Activated naive CD4-positive, alpha-beta T cell treated with Interleukin-2 at 50 U/mL for 16 hours (primary cell): ENCODE data around the gene RAI14.
"Not testable (repeated sequence)": the region's sequence is repeated elsewhere in the genome, so short reads cannot be mapped to it uniquely, and the experiment has no call there.

ENCODE experiments used
- DNase-seq: peaks from one replicate; pipeline ENCODE4 v3.0.0-alpha.2; 2020

Gene RAI14

DNA sequence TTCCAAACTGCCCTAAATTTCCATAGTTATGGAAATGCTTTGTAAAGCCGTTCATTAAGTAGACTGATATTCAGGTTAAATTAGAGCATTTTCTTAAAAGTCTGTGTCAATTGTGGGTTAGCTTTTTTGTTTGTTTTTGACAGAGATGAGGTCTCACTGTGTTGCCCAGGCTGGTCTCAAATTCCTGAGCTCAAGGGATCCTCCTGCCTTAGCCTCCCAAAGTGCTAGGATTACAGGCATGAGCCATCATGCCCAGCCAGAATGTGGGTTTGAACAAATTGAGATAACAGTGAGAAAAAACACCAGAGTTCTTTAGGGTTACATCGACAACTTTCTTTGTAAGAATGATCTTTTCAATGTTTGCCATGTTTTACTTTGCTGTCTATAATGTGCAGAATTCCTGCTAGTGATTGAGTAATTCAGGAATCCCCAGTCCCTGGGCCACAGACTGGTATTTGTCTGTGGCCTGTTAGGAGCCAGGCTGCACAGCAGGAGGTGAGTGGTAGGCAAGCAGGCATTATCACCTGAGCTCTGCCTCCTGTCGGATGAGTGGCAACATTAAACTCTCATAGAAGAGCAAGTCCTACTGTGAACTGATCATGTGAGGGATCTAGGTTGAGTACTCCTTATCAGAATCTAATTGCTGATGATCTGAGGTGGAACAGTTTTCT, 80.5 kb downstream of the RAI14 start:
- no peak for DNase-seq

DNA sequence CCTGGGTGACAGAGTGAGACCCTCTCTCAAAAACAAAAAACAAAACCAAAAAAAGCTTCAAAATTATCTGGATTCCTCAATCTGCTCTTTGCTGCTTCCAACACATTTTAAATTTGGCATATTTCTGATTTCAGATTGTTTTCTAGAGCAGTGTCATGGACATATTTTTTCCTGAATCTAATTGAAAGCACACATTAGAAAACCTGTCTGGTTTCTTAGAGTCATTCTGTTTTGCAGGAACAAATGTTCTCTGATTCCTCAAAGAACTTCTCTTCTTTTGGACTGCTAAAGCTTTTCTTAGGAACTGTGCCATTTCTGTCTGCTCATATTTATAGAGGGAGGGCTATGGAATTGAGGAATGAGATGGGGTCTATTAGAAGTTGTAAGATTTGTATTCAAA, 81.6 kb downstream of the RAI14 start:
- DNase-seq: no peak

DNA sequence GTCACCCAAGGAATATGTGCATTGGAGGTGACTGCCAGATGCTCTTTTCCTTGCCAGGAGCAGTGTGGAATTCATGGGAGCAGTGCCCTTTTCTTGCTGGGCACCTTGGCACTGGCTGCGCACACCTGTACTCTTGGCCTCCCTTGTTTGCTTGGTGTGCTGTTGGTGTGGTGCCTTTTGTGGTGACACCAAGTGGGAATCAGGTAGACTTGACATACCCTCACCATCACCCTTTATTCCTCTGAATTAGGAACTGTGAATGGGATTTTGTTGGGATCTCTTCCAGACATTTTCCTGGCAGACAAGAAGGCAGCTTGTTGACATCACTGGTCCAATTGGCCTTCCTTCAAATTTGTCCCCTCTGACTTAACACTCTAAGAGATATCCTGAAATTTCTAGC, 82.3 kb downstream of the RAI14 start:
- DNase-seq: no peak

DNA sequence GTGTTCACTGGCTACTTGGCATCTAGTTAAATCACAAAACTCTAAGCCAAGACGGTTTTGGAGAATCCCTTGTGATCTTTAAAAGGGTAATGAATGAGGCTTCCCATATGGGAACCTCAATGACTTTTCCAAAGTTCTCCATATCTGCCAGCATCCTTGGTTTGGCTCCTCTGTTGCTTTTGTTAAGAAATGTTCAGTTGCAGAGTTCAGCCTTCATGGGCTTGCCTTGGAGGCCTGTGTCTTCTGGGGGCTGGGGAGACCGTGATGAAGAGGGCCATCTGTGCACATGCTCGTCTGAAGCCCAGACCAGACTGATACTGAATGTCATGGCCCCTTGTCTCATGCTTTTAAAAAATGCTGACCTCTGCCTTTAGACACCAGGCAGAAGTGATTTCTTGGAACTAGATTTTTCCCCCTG, 84.3 kb downstream of the RAI14 start:
- DNase-seq: no peak

DNA sequence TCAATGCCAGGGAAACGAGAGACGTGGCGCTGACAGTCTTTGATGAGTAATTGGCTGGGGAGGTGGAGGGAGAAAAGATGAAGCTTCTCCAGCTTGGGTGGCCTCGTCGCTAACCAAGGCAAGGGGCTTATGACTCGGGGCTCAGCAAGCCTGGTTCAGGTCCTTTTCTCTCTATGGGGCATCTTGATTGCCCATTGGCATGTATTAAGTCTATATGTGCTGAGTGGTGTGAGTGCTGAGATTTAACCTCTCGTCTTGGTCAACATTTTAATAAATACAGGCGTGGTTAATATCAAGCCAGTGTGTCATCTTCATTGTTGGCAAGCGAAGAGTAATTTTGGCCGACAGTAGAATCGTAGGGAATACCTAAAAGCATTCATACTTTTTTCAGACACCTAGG, 85.9 kb downstream of the RAI14 start:
- no peak for DNase-seq

DNA sequence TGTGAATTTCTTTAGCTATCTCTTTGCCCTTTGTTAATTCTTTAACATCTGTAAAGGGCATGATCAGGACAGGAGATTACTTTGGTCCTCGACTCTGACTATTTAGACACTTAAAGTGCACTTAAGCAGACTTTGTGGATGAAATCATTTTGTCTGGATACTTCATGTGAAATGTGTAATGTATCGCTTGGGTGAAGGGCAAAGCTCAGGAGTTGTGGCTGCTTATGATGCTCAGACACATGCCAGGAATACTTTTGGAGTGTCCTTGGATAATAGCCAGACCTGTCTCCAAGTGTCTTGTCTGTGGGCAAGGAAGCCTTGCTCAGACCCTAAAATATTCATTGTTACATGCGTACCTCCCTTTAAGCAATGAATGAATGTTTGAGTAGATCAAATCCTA, 87.8 kb downstream of the RAI14 start:
- no peak for DNase-seq

DNA sequence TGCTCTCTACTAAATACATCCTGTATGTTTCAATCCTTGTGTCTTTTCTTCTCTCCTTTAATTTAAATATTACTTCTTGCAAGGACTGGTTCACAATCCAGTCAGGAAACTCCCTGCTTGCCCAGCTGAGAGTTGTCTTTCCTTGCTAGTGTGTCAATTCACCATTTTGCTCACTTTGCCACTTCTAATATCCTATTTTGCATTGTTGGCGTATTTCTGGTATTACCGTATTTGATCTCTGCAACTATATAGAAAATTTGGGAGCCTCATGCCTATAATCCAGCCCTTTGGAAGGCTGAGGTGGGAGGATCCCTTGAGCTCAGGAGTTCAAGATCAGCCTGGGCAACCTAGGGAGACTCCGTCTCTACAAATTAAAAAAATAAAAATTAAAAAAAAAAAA, 92.3 kb downstream of the RAI14 start:
- DNase-seq: no peak

DNA sequence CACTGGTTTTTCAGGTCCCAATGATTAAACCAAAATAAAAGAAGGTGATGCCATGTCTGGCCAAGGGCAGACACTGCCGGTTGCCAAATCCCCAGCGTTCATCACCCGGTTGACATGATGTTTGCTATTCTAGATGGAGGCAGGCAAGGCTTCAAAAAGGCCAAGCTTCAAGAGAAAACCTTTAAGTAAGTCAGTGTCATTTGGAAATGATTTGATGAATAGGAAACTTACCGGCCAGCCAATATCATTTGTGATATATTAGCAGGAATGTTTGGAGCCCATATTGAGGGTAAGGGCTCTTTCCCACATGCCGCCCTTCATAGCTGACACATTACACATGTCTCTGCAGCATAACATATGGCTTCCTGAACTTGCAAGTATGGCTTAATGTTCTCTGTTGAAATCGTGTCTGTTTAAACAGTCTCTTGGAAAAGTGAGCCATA, 93.3 kb downstream of the RAI14 start:
- DNase-seq: no peak

DNA sequence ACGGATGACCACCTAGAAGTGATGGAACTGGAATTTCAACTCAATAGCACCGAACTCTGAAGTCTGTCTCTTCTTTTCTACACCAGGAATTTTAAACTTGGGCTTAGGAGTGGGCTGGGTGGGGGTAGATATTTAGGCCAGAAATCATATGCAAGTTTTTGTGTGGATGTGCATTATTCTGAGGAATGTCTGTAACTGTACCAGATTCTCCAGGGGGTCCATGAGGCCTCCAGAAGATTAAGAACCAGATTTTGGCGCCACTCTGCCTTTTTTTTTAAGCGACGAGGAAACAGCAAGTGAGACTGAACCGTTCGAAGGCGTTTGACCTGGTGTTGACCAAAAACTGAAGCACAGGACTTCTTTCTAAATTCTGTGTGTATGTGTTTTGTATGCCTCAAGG, 94.1 kb downstream of the RAI14 start:
- no peak for DNase-seq

DNA sequence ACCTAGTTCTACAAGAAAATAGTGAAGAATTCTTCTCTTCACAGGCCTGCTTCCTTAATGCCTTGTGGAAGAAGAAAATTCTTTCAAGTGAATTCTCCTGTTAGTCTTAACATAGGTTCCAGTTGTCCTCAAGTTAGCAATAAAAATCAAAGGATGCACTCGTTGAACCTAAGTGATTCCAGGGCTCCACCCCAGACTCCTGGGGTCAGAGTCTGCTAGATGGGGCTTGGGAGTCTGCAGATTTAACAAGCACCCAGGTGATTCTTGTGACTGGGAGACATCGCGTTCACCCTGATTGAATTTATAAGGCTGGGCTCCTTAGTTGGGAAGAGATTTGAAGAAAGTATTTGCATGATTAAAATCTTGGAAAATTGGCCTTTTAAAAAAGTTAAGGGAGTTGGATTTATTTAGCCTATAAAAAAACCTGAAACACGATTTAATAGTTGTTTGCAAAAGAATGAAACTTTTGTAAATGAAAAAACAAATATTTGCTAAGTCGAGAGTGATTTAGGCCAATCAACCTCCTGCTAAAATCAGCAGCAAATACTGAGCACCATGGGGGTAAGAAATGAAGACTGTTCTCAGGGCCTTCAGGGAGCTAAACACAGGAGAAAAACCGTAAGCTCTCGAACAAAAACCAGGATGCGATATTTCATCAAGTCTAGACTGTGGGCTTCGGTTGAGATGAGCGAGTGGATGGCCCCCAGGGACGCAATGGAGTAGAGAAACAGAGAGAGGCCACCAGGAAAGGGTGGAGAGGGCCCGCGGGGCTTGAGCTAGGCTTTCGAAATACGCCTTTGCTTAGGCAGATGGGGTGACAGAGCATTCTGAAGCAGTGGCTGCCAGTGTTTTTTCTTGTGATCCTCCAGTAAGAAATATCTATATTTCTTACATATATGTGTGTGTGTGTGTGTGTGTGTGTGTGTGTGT, 95.9 kb downstream of the RAI14 start:
- DNase-seq: no peak

DNA sequence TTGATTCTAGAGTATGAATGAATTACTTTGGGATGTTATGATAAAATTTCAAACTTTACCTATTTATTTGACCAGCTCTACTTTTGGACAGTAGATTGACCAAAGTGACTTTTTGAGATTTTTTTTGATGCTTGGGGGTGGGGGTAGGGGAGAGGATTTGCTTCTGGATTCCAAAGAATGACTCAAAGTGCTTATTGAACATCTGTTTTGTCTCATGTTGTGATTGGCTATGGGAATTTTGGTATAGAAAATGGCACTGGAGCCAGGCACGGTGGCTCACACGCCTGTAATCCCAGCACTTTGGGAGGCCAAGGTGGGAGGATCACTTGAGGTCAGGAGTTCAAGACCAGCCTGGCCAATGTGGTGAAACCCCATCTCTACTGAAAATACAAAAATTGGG, 97.1 kb downstream of the RAI14 start:
- not testable (repeated sequence) for DNase-seq

DNA sequence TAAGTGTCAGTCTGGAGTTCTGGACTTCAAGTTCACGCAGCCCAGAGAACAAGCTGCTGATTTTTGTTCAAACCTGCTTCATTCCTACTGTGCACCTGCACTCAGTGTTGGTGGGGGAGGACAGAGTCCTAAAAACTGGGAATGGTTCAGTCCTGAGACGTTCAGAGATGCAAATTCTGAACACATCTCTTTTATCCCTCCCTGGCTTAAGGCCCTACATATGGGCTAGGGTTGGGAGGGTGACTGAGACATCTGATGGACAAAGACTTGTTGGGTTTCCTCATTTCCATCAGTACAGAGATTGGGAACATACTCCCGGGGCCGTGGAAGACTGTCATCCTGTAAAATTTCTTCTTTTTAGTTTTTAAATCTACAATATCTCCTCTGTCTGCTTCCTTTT, 99.8 kb downstream of the RAI14 start:
- no peak for DNase-seq

DNA sequence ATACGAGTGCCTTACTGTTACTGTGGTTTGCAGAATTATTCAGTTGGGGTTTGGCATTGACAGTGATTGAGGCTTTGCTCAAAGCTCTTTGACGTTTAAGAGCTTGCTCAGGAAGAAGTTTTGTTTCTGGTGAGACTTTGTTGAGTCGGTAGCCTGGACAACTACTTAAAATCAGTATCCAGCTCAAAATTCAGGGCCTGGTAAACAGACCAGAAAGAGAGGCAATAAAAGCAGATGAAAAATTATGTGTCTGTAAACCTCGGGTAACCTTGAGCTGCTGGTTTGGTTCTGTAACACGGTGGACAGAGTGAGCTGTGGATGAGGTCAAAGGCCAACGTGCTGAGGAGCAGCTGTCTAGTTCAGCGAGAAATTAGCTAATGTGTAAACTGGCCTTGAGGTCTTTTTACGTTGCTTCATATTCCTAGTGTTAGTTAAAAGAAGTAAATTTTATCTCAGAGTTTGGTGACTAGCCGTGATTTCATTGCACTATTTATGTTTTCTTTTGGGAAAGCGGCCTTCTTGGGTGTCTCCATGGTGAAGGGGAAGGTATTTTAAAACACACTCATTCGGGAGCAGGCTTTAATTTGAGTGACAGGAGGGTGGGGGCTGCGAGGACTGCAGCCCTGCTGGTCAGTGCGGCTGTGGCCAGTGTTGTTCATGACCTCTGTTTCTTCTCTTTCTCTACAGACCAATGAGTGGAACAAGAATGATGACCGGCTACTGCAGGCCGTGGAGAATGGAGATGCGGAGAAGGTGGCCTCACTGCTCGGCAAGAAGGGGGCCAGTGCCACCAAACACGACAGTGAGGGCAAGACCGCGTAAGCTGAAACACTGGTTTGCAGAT, 100.9 kb downstream of the RAI14 start:
- no peak for DNase-seq

DNA sequence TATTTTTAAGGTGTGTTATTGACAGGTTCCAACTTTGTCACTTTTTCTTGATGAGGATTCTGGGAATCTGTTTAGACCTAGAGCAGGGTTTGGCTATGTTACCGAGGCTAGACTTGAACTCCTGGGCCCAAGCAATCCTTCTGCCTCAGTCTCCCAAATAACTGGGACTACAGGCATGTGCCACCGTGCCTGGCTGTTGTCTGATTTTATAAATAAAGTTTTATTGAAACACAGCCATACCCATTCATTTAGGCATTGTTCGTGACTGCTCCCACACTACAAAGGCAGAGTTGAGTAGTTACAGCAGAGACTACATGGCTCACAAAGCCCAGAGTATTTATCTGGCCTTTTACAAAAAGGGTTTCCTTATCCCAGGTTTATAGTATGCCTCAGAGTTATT, 102.4 kb downstream of the RAI14 start:
- DNase-seq: no peak

DNA sequence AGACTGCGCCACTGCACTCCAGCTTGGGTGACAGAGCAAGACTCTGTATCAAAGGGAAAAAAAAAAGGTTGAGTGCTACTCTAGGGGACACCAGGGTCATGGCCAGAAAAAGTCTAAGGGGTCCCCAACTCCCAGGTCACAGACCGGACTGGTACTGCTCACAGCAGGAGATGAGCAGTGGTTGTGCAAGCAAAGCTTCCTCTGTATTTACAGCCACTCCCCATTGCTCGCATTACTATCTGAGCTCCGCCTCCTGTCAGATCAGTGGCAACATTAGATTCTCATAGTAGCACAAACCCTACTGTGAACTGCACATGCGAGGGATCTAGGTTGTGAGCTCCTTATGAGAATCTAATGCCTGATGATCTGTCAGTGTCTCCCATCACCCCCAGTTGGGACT, 103.1 kb downstream of the RAI14 start:
- not testable (repeated sequence) for DNase-seq

DNA sequence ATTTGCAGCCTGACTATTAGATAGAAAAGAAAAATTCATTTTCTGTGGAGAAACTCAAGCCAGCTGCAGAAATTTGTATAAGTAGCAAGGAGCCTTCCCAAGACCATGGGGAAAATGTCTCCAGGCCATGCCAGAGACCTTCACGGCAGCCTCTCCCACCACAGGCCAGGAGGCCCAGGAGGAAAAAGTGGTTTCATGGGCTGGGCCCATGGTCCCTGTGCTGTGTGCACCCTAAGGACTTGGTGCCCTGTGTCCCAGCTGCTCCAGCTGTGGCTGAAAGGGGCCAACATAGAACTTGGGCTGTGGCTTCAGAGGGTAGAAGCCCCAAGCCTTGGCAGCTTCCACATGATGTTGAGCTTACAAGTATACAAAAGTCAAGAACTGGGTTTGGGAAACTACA, 109.5 kb downstream of the RAI14 start:
- no peak for DNase-seq

DNA sequence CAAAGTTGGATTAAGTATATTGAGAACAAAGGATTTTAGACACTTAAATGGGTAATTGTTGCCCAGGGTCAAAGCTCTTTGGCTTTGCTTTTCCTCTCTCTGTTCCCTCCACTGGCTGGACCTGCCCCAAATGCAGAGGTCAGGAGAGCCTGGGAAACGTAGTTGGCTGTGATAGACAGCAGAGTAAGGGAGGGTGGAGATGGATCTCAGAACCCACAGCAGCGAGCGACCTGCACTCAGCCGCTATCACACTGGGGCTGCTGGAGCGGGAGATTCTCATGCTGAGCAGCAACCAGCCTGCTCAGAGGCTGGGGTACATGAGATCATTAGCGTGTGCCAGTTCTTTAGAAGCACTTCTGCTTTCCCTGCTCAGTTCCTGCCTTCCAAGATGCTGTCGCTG, 111.1 kb downstream of the RAI14 start:
- no peak for DNase-seq

DNA sequence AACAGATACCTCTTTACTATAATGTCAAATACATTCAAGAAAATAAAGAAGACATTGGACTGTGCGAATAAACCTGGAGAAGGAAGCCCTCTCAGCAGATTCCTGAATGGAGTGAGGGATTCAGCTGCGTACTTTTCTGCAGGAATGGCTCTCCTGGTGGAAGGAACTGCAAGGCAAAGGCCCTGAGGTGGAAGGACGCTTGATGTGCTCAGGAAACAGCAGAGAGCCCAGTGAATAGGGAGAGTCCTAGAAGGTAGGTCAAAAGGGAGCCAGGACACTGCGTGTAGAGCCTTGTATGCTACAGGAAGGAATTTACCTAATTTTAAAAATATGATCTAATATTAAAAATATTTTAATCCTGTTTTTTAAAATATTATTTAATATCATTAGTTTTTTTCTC, 114.4 kb downstream of the RAI14 start:
- DNase-seq: no peak

DNA sequence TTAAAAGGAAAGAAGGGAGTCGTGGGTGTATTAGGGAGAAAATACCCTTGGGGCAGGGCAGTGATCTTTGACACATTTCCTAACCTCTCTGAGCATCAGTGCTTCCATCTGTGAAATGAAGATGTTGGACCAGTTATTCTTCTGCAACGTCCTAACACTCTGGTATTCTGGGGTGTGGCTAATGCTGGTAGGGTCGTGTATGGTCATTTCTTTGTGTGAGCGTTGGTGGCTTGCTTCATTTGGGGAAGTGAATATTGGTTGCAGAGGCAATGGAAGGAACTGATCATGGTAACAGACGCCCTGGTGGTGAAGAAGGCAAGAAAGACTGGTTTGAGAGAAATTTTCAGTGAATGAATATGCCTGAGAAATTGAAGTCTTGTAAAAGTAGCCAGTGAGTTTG, 114.9 kb downstream of the RAI14 start:
- no peak for DNase-seq

DNA sequence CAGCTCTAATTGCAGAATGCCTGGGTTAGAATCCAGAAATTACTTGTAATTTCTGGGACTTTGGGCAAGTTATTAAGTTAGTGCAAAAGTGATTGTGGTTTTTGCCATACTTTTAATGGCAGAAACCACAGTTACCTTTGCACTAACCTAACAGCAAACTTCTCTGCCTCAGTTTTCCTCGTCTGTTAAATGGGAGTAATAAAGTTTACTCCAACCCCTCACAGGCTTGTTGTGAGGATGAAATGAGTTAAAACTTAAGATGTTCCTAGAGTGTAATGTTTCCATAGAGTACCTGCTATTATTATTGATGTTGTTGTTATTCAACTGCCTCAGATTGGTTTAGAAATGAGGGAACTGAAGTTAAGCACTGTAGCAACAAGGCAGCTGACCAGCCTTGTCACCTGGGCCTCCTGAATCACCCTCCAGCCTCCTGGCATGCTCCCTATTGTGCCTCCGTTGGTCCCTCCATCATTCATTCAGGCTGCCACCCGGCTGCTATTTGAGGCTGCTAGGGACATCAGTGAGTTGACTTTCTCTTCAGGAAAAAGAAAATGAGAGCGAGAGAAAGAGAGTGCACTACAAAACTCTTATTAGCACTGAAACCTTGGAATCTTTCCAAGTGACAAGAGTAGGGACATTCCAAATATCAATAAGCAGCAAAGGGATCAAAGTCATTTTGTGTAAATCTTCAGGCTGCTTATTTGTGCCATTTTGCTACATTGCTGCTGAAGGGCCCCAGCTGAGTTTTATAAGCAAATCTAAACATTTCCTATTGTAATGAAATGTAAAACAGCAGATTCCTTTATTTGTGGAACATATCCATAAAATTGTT, 116.4 kb downstream of the RAI14 start:
- DNase-seq: no peak

DNA sequence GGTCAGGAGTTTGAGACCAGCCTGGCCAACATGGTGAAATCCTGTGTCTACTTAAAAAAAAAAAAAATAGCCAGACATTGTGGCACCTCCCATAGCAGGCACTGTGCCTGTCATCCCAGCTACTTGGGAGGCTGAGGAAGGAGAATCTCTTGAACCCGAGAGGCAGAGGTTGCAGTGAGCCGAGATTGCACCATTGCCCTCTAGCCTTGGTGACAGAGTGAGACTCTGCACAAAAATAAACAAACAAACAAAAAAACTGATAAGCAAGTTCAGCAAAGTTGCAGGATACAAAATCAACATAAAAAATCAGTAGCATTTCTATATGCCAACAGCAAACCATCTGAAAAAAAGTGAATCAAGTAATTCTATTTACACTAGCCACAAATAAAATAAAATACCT, 118.0 kb downstream of the RAI14 start:
- no peak for DNase-seq

DNA sequence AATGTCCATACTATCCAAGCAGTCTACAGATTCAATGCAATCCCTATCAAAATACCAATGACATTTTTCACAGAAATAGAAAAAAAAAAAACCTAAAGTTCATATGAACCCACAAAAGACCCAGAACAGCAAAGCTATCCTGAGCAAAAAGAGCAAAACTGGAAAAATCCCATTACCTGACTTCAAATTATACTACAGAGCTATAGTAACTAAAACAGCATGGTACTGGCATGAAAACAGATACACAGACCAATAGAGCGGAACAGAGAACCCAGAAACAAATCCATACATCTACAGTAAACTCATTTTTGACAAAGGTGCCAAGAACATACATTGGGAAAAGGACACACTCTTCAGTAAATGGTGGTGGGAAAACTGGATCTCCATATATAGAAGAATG, 118.5 kb downstream of the RAI14 start:
- not testable (repeated sequence) for DNase-seq

DNA sequence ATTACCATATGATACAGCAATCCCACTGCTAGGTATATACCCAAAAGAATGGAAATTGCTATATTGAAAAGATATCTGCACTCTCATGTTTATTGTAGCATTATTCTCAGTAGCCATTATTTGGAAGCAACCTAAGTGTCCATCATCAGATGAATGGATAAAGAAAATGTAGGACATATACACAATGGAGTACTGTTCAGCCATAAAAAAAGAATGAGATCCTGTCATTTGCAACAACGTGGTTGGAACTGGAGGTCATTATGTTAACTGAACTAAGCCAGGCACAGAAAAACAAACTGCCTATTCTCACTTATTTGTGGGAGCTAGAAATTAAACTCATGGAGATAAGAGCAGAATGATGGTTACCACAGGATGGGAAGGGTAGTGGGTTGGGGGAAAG, 119.8 kb downstream of the RAI14 start:
- no peak for DNase-seq
